Measurements from ENCODE around the gene EHBP1. TPM values are rescaled to one million over a fixed set of nuclear protein-coding genes. Genes with fewer than 3 reads are reported as not detected.

The EHBP1 gene
- total RNA-seq, 6 experiments from 2014 or later, result 40.4 to 66.6 (median 46.3) TPM

- WGBS (ENCODE audit: insufficient coverage, low coverage, low lambda C conversion rate, missing lambda C conversion rate), result 3% methylated on average over 1 of the region's 1 CpG
- intact Hi-C loops (cut with DNase I), result no loop called here
- DNase-seq (no peak), ATAC-seq (no peak)
- Histone ChIP-seq H3K27ac (no peak overlapping the region), H3K4me3 (no peak overlapping the region), H3K36me3 (no peaks in the 10 kb centered on the region), H3K4me1 (no peaks in the 10 kb centered on the region), H3K27me3 (no peaks in the 10 kb centered on the region), H3K9me3 (no peaks in the 10 kb centered on the region)
- TF ChIP-seq CTCF (IDR thresholded peaks at IDR 0.05) (no peak), POLR2A (IDR thresholded peaks at IDR 0.05) (no peak)
These were observed 387.3 kb downstream of the EHBP1 start for GRCh38 chr2:63092857-63093256.

GRCh38 chr2:63093502-63093901 lies 388.0 kb downstream of the EHBP1 start:
- Histone ChIP-seq H3K36me3 (no peaks in the 10 kb centered on the region), H3K4me1 (no peaks in the 10 kb centered on the region), H3K4me3 (no peak overlapping the region), H3K9me3 (no peaks in the 10 kb centered on the region), H3K27ac (no peak overlapping the region), H3K27me3 (no peaks in the 10 kb centered on the region)
- TF ChIP-seq POLR2A (IDR thresholded peaks at IDR 0.05) (no peak), CTCF (IDR thresholded peaks at IDR 0.05) (no peak)
- WGBS (ENCODE audit: insufficient coverage, low coverage, low lambda C conversion rate, missing lambda C conversion rate), result no CpG with 5 or more reads among the region's 1 CpG
- DNase-seq (no peak), ATAC-seq (no peak)
- intact Hi-C loops (cut with DNase I), result no loop called here

Small RNA genes lying within 50 kb of the gene (small RNA-seq; reads per million reads assigned to genes)
- gene RF00019, result 0 reads per million in 2 experiments

Other genes with a start within 250 kb of the EHBP1 start
- 1 to 10 TPM in 1 of 6 experiments, under 1 TPM in 5; 0.40 to 1.2 (median 0.87) TPM for gene TMEM17, start 199.5 kb upstream of the EHBP1 start, total RNA-seq